GM19328 (cell line): ENCODE results near the gene A1BG.
"Not testable (repeated sequence)": the region's sequence is repeated elsewhere in the genome, so short reads cannot be mapped to it uniquely, and the experiment has no call there.

ENCODE experiments used
- ATAC-seq: cut with Tn5 transposase; IDR thresholded peaks from one replicate; pipeline ENCODE4 v1.9.1; 2021; ENCODE audit warnings: mild to moderate bottlenecking, moderate library complexity; ENCODE audit not compliant: unreplicated experiment

A1BG gene

DNA sequence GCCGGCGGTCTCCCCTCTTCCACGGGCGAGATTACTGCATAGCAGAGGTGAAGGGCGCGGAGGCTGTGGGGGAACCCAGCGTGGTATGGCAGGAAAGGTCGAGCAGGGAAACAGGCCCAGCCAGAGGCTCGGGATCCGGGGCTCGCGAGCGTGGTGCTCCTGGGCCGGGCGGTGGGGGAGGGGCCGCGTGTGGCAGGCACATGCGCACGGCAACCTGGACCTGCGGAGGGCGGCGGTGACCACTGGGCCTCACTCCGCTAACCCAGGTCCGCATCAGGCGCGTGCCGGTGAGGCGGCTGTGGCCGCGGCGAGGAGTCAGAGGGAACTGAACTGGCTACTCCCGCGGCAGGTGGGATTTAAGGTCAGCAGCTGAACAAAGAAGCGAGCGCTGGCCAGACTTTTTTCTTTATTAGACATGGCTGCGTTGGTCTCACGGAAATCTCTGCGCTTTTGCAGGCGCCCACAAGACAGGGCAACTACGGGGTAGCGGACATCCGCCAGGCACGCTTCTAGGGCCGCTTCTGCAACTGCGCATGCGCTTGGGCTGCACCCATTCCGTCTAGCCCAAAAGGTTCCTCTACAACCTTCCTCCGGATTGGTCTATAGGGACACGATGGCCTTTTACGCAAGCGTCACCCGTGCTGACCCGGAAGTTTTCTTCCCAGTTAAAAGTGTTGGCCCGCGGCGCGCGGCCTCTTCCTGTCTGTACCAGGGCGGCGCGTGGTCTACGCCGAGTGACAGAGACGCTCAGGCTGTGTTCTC, 33.5 kb upstream of the A1BG start, which contains the start of gene RPS5:
TSS of gene RPS5 (plus strand) at position 694 of the 762 bp plus-strand sequence. CDS start 869 bp downstream, outside the sequence.
- peak; percentile 84 for ATAC-seq

GRCh38 chr19:58385891-58386575, 32.7 kb upstream of the A1BG start:
- peak; percentile 19 for ATAC-seq

GRCh38 chr19:58385313-58385890, 32.1 kb upstream of the A1BG start:
- ATAC-seq, result no peak

- ATAC-seq, result no peak
Measured at GRCh38 chr19:58382997-58383603, 29.8 kb upstream of the A1BG start.

DNA sequence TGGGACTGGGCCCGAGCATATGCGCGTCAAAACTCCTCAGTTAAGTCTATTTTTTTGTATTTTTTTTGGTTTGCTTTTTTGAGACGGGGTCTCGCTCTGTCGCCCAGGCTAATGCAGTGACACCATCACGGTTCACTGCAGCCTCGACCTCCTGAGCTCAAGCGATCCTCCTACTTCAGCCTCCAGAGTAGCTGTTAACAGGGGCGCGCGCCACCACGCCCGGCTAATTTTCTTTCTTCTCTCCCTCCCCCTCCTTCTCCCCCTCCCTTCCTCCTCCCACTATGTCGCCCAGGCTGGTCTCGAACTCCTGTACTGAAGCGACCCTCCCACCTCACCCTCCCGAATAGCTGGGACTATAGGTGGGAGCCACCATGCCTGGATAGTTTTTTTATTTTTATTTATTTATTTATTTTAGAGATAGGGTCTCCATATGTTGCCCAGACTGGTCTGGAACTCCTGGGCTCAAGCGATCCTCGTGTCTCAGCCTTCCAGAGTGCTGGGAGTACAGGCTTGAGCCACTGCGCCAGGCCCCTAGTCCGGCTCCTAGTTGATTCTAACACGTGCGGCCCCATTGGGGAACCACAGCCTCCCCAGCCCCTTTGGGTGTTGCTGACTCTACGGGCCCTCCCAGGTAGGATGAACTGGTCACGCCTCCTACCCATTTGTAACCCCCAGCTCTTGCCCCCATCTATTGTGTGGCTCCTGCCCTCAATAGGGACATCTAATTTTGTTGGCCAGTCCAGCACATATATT, 28.3 kb upstream of the A1BG start:
- ATAC-seq, result no peak

- ATAC-seq, result peak; percentile 86
Measured at GRCh38 chr19:58380662-58381459, 27.6 kb upstream of the A1BG start, which contains the start of gene ZNF837. ZNF837 (minus strand) TSS chr19:58381030; CDS start chr19:58369332, 11,698 bp downstream.

GRCh38 chr19:58380037-58380661, 26.9 kb upstream of the A1BG start:
- no peak for ATAC-seq

- ATAC-seq, result no peak
Measured at GRCh38 chr19:58379246-58379645, 26.0 kb upstream of the A1BG start.

DNA sequence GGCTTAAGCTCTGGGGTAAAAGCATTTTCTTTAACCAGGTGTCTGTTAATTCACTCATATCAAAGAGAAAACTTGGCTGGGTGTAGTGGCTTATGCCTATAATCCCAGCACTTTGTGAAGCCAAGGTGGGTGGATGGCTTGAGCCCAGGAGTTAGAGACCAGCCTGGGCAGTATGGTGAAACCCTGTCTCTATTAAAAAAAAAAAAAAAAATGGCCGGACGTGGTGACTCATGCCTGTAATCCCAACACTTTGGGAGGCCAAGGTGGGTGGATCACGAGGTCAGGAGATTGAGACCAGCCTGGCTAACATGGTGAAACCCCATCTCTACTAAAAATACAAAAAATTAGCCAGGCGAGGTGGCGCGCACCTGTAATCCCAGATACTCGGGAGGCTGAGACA, 23.4 kb upstream of the A1BG start:
- ATAC-seq, result not testable (repeated sequence)

GRCh38 chr19:58374200-58374599, 20.9 kb upstream of the A1BG start:
- ATAC-seq, result no peak

- no peak for ATAC-seq
Measured at GRCh38 chr19:58372311-58373133, 19.2 kb upstream of the A1BG start.

GRCh38 chr19:58368561-58369360, 15.5 kb upstream of the A1BG start:
- no peak for ATAC-seq

DNA sequence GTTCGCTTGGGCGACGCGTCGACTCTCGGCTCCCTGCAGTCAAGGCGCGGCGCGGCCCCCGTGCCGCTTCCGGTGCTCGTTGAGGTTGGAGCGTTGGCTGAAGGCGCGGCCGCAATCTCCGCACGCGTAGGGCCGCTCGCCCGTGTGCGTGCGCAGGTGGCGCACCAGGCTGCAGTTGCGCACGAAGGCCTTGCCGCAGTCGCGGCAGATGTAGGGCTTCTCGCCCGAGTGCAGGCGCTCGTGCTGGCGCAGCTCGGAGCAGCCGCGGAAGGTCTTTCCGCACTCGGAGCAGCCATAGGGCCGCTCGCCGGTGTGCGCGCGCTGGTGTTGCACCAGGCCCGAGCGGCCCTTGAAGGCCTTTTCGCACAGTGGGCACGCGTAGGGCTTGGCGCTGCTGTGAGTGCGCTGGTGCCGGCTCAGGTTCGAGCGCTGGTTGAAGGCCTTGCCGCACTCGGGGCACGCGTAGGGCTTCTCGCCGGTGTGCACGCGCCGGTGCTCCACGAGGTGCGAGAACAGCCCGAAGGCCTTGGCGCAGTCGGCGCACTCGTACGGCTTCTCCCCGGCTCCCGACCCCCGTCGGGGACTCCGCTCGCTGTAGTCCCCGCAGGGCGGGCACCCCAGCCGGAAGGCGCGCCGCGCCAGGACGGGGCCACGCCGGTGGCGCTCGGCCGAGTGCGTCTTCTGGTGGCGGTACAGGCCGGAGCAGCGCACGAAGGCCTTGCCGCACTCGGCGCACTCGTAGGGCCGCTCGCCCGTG, 14.6 kb upstream of the A1BG start:
- no peak for ATAC-seq

- no peak for ATAC-seq
Measured at GRCh38 chr19:58366585-58367430, 13.5 kb upstream of the A1BG start.

- no peak for ATAC-seq
Measured at GRCh38 chr19:58364146-58364545, 10.9 kb upstream of the A1BG start.
